SK-N-DZ (cell line): ENCODE data around the gene VLDLR.

ENCODE experiments used
- DNase-seq: peaks from one replicate; pipeline ENCODE4 v3.0.0-alpha.2; 2015; ENCODE audit warnings: low spot score

Gene VLDLR

DNA sequence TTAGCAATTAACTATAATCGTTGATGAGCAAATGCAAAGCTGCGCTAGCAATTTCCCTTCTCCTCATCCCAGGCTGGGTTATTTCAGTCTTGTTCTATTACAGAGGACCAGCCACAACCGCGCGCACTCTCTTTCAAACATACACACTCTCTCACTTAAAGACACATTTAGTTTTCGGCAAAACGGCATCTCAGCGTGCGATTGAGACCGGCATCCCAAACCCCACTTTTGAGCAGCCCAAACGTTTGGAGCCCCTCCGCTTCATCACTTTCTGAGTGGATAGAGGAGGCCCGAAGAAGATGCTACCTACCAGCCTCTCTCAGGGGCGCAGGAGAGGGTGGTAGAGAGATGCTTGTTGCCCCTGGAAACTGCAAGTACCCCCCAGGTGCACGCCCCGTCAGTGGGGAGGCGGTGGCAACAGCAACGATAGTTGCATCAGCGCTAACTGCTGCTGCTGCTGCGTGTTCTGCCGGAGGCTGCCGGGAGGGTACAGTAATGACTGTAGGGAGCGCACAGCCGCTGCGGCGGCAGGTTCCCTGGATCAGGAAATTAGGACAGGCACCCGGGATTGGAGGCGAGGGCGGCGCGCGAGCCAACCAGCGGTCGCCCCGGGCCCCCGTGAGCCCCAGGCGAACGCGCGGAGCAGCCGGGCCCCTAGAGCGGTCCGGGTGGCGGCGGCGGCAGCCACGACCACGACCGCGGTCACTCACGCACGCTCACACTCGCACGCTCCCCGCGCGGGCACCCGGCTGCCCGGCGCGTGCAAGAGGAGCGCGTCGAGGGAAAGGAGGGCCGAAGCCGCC is 467 bp upstream of the VLDLR start:
- DNase-seq, result peak; percentile 80

DNA sequence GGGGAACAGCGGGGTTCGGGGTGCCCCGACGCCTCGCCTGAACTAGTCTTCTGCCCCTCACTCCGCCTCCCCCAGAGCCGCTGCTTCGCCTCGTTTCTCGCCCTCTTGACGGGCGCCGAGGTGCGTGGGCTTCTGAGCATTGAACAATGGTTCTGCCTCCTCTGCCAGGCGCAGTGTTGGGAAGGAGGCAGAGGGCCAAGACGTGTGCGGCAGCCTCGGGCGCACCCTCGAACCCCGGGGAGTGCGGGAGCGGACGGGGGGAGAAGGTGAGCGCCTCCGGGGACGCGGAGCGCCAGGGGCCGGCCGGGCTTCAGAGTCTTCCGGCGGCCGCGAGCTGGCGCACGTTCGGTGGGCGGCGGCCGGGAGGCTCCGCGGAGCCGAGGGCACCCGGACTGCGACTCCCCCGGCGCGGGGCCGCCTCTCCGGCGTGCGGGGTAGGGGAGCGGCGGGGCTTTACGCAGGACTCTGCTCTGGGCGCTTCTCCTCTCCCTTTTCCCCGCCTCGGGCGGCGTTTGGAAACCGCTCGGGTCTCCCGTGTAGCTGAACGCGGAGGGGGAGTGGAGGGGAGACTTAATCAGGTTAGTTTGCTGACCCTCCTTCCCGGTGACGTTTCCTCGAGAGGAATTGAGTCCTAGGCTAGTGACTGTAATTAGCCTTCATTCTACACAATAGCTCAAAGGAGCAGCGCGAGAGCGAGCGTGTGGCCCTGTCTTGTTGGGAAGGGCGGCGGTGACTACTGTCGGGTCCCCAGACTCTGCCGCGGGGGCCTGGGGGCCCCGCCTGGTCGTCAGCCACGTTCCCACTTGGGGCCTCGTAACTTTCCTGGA is 1.1 kb downstream of the VLDLR start:
- DNase-seq, result peak; percentile 25

DNA sequence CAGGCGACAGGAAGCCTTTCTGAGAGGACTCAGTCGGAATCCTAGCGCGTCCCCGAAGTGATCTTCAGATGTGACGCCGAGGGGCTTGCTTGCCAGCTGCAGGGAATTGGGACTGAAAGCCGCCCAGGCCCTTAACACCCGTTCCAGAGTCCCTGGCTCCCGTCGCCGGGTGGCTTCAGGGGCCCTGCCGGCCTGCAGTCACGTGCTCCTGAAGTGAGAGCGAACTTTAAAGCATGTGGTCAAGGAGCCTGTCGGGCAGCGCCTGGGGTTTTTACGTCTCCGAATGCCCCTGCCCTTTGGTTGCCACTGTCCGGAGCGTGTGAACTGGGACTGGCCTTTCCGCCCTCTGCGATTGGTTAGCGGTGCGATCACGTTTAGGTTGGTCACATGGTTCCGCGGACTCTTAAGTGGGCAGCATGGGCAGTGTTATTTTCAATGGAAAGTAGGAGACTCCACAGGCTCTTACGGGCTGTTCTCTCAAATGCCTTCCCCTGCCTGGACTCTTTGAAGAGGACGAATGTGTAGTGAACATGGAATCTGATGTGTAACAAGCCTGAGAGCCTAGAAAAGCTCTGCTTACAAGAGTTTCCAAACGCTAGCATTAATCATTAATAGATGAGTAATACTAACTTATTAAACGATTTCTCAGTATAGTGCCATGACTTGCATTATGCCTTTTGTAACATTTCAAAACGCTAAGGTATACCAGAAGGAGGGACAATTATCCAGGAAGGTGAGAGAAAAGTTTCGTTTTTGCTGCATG is 1.9 kb downstream of the VLDLR start:
- DNase-seq, result peak; percentile 33

- DNase-seq, result no peak
Measured at GRCh38 chr9:2624051-2624682, 2.6 kb downstream of the VLDLR start.

GRCh38 chr9:2625427-2625826 is 3.8 kb downstream of the VLDLR start:
- no peak for DNase-seq

DNA sequence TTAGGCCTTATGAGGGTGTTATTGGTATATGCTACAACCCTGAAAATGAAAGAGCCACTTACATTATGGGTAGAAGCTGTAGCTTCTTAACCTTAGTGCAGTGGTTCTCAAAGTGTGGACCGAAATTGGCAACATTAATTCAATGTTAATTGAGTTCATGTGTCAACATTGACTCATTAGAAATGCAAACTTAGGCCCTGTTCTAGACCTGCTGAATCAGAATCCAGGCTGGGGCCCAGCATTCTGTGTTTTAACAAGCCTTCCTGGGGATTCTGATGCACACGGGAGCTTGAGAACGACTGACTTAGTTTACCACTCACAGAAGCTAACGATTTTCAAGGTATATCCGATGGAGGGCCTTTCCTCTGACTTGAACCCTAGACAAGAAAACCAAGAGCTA is 7.3 kb downstream of the VLDLR start:
- no peak for DNase-seq

- DNase-seq, result no peak
Measured at GRCh38 chr9:2630158-2630557, 8.6 kb downstream of the VLDLR start.

GRCh38 chr9:2631263-2631662 is 9.7 kb downstream of the VLDLR start:
- DNase-seq, result no peak

GRCh38 chr9:2634153-2634552 is 12.6 kb downstream of the VLDLR start:
- no peak for DNase-seq

- no peak for DNase-seq
Measured at GRCh38 chr9:2634818-2635217, 13.2 kb downstream of the VLDLR start.

DNA sequence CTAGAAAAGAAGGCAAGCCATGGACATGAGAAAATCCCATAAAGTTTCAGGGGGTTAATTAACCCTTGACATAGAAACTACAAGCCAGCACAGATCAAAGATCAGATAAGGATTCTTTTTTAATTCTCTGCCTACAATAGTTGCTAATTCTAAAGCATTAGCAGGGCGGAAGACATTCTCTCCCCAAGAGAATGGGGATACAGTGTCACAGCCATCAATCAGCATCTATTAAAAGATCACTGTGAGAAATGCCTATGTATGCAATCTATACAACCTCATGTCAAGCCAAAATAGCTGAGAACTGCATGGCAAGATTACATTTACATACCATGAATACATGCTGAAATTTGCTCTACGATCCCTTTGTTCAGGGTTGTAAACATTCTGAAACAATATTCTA is 14.3 kb downstream of the VLDLR start:
- DNase-seq, result no peak

- no peak for DNase-seq
Measured at GRCh38 chr9:2637390-2637789, 15.8 kb downstream of the VLDLR start.

- no peak for DNase-seq
Measured at GRCh38 chr9:2638871-2639673, 17.5 kb downstream of the VLDLR start.

- no peak for DNase-seq
Measured at GRCh38 chr9:2639786-2640185, 18.2 kb downstream of the VLDLR start.

DNA sequence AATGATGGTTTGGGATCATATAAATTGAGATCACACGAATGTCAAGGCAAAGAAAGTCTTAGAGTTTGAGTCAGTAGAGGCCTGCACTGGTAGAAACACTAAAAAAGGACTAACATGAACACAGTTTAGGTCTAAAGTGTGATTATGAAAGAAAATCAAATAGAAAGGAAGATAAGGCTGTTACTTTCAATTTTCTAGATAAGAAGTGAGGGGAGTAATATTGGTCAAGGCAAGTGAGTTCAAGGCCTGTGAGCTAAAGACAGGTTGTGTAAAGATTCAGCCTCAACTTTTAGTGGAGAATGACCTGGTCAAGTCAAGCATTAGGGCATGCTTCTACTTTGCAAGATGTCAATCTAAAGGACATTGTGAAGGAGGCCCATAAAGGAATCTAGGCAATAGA is 19.0 kb downstream of the VLDLR start:
- DNase-seq, result no peak

DNA sequence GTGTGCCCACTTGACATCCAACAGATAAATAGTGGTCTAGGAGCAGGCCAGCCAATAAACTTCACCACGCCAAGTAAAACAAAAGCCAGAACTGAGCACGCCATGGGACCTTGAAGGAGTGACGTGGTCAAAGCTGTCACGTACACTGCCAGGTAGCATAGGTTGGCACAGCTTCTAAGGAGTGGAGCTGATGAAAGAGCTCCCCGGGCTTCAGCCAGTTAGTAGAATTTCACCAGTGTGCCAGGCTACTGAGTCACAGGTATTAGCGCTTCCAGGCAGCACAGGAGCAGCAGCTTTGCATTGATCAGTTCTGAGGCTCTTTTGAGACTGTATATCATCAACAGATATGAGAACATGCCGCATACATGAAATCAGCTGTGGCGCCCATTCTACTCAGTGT is 19.4 kb downstream of the VLDLR start:
- no peak for DNase-seq

DNA sequence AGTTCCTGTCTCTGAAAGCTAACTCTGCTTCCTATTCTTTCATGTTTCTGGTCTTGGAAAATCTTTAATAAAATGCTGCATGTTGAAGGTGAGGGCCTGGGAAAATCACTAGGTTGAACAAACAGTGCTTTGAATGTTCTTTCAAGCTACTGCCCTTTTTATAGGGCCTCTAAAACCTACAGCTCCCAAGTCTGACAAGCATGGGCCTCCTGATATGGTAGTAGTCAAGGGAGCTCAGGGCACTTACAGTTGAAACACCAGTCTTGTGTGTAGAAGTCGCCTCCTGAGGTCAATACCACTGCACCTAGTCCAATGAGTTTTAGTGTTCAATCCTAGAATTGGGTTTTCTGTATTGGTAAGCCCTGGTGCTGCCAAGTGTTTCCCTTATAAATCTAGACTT is 20.5 kb downstream of the VLDLR start:
- no peak for DNase-seq

DNA sequence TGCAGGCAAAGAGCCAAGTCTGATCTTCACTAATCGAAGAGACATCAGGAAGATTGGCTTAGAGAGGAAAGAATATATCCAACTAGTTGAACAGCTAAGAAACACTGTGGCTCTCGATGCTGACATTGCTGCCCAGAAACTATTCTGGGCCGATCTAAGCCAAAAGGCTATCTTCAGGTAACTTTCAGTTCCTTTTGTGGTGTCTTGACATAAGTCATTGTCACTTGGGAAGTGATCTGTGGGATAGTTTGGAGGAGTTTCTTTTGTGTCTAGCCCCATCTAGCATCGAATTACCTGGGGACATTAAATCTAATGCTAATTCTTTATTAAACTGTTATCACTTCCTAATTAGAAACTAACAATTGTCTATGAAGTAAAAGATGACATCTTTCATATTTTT is 24.0 kb downstream of the VLDLR start:
- no peak for DNase-seq

DNA sequence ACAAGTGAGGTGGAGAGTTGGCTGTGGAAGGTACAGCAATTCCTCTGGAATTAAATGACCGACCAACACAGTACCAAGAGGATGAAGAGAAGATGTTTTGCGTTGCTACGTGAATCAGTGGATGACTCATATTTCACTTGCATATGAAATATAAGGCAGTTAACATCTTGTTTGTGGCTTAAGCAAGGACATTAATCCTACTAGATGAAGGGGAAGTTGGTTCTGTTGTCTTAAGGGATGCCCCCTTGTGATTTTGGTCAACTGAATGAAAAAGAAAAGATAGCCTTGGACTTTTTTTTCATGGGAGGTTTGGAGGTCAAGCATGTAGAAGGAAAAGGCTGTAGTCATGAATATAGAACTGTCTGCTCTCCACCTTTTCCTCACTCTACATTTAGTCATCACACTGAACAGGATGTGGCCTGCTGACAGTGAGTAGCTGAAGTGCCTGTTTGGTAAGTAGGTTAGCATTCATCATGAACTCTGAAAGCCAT is 33.9 kb downstream of the VLDLR start:
- no peak for DNase-seq

- no peak for DNase-seq
Measured at GRCh38 chr9:2657427-2657826, 35.8 kb downstream of the VLDLR start.

GRCh38 chr9:2662496-2662895 is 40.9 kb downstream of the VLDLR start:
- no peak for DNase-seq
